C1 segment of cervical spinal cord (tissue), 14 donors: ENCODE data around the gene PIPOX.

Experiments
- DNase-seq, 14 donors: peaks; one replicate each; lab custom pipeline; 2025; lab: John Stamatoyannopoulos, UW

Gene PIPOX

DNA sequence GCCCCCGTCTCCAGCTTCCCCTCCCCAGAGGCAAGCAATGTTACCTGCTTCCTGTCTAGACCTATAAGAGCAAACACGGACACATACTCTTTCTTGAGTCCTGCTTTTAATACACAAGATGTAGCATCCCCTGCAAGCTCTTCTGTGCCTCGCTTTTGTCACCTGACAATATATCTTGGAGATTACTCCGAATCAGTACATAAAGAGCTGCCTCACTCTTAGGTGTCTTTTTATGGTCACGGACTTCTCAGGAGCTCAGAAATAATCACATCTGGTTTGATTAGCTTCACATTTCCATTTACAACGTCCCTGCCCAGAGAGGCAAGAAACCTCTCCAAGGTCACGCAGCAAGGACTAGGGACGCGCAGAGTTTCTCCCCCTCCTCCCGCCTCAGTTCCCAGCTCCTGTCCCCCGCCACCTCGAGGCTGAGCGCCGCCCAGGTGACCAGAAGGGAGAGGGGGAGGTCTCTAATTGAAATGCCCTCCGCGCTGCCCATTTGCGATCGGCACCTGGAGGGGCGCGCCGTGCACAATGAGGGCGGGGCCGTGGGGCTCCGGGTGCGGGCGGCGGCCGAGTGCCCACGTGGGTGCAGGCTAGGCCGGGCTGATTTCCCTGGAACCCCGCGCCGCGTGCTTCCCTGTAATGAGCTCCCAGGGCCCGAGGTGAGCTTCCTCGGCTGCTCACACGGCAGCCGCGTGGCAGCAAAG lies 23.3 kb upstream of the PIPOX start:
- DNase-seq: peak in 1 of 14 donors; percentile 54

DNA sequence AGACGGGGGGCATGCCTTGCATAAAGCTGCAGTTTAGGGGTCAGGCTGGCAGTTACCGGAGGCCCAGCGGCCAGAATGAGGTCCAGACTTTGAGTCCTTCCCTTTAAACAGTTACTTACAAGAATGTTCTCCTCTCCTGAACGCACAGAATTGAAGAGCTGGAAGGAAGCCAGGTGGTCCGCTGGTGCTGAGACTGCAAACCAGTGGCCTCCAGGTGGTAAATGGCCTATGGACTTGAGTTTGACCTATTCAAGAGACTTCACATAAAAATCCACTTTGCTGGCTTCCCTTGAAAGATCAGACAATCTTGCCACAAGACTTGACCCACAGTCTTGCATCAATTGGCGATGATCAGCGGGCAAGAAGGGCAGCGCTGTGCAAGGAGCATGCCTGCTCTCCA lies 22.4 kb upstream of the PIPOX start:
- DNase-seq: no peak

DNA sequence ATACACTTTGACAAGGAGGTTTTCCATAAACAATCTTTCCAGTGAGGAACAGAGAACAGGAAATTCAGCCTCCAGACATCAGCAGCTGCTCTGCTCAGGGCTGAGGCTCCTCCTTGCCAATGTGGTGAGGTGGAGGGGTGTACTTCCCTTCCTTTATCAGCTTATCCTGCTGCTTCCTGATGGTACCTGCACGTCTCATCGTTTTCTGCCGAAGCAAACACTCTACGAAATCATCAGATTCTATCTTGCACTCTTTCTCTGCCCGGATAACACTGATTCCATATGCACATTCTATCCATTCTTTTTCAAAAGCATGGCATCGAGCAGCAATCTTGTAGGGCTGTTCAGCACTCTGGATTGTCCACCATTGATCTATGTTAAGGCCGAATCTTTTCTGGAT lies 21.7 kb upstream of the PIPOX start:
- DNase-seq: no peak

DNA sequence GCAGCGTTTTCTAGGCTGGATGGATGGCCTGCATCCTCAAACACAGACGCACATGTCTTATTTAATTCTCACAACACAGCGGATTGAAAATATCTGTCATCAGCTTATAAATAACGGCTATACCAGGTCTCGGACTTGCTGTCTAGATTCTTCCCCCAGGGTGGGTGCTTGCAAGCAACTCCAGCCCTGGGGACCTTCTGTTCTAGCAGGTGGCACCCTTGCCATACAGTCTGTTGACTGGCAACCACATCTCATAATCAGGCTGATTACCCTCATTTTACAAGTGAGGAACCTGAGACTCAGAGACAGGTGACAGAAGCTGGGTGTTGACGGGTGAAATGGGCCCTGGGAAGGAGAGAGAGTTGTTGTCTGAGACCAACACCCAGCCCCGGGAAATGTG lies 20.9 kb upstream of the PIPOX start:
- DNase-seq: no peak

DNA sequence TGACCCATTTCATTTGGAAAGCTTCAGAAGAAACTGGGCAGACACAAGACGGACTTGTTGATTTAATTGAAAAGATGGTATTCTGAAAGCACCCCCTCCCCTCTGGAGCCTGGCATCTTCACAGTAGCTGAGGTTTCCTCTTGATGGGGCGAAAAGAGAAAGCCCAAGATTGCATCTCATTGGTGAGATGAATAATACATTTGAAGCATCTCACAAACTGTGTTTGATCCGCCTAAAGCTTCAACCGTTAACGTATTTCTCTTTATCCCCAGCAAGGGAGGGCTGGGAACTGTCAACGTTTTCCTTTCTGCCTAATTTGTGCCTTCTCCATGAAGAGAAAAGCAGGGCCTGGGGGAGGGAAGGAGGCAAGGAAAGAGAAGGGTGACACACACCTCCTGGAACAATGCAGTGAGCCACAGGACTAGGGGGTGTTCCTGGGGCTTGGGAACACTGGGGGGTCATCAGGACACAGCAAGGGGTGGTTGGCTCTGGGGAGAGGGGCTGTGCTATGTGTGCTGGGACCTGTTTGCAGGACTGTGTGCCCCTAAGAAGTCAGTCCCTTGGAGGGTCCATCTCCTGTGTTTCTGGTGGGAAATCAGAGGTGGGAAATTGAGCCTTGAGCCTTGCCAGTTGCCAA lies 18.5 kb upstream of the PIPOX start:
- DNase-seq: no peak

DNA sequence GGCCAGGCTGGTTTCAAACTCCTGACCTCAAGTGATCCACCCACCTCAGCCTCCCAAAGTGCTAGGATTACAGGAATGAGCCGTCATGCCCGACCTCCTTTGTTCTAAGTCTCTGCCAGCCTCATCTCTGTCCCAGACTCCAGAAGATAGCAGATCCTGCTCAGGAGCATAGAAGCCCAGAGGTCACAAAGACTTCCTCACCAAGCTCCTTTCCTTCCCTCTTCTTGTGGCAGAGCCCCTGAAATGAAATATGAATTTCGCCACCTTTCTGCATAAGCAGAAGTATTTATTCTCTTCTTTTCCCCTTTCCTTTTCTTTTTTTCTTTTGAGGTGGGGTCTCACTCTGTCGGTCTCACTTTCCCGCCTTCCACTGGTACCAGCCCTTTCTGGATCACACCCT lies 11.5 kb upstream of the PIPOX start:
- DNase-seq: no peak

DNA sequence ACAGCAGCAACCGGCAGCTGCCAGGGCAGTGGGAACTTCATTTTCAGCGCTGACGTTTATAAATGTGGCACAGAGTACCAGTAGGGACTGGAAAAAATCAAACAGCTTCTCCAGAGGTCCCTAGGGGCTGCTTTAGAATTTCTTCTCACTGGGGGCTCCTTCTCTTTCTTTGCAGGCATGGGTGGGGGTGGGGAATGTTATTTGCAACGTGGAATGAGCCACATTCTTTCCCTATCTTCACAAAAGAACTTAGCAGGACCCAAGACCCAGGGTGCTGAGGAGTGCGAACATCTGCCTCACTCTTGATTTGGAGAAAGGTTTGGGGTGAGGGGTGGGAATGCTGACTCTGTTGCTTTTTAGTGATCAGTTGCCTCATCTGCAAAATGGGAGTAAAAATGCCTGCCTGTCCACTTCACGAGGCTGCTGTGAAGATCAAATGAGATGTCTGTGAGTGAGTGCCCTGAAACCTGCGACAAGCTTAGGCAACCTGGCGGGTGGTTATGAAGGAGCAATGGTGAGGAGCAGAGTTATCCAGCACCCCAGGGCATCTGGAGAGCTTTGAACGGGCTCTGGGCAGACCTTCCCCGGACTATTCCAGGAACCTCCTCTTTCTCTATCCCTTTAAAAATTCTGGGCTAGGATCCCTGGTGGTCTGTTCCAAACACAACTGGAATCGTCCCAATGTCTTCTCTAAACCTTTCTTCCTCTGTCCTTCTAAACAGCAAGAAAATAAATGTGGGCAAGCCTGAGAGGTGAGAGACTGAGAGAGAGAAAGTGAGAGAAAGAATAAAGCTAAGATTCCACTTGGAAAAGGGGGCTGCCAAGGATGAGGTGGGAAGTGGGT lies 10.7 kb upstream of the PIPOX start:
- no peak for DNase-seq

DNA sequence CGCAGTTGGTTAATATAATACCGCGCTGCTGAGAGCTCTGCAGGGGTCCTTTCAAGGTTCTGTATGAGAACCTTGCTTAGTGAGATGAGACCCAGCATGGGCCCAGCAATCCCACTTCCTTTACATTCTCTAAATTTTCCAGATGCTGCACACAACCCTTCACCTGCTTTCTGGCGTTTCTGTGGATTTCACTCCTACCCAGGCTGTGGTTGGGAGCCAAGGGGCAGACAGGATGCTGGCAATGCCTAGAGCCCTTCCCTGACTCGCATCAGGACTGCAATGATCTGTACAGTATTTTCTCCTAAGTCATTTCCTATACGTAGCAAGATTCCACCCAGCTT lies 10.1 kb upstream of the PIPOX start:
- no peak for DNase-seq

DNA sequence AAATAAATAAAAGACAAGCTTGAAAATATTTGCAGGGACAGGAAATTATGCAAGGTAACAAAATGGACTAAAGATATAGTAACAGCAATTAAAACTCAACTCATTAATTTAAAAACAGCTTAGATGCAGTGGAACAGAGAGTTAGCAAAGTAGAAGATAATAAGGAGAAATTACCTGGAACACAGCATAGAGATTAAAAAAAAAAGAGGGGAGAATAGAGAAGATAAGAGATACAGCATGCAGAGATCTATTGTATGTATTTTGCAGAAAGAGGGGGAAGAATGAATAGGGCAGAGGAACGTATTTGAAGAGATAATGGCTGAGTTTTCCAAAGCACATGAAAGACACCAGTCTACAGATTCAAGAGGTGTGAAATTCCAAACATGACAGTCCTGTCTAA lies 8.4 kb upstream of the PIPOX start:
- DNase-seq: no peak

DNA sequence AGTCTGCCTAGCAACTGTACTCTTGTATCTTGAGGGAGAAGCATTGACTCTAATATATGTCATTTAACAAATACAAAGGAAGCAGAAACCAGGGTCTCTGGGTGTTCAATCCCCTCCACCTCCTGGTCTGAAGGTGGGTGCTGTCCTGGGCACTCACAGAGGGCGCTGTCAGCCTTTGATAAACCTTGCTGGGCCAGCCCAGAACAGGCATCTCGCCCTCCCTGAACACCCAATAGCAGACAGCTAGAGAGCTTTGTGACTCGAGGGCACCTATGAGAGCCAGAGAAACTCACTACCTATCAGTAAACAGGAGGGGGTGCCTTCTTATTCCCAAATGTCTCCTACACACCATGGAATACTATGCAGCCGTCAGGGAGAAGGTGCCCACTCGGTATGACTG lies 6.4 kb upstream of the PIPOX start:
- no peak for DNase-seq

DNA sequence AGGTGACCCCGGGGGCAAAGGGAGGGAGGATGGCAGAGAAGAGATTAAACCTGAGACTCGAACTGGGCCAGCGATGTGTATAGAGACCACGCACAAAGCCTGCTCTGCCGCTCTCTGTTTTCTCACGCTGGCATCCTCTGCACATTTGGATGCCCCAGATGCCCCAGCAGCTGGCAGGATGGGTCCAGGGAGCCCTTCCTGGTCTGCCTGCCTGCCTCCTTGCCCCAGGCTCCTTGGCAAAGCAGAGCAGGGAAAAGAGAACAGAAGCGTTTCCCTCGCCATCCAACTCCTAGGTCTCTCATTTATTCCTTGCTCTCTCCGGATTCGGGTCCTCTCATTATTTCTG lies 5.2 kb upstream of the PIPOX start:
- DNase-seq: peak in 1 of 14 donors; percentile 56

DNA sequence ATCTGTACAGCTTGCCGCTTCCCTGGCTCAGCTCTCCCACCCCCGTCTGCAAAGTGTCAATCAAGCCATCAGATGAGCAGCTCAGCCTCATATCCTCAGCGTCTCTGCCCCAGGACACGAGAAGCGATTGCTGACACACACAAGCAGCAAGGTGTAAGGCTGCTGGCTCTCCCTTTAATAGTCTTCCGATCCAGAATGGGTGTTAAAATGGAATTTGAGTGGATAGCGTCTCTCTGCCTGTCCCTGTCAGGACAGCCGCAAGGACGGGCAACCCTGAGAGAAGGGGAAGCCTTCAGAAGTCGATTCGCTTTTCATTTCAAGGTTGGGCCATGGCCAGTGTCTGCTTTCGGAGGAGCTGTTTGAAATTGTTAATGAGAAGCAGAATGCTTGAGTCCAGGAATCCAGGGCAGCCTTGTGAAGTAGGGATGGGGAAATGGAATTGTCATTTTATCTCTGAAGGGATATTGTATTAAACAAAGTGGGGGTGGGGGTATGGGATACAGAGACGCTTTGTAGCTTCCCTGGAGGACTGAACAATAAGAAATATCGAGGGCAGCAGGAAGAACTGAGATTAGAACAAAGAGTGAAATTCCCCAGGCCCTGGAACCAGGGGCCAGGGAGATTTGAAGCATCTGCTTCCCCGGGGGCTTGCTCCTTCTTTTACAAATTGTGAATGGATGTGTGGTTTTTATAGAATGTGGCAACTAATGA lies 4.7 kb upstream of the PIPOX start:
- peak in 2 of 14 donors; percentile 34 to 56 for DNase-seq

DNA sequence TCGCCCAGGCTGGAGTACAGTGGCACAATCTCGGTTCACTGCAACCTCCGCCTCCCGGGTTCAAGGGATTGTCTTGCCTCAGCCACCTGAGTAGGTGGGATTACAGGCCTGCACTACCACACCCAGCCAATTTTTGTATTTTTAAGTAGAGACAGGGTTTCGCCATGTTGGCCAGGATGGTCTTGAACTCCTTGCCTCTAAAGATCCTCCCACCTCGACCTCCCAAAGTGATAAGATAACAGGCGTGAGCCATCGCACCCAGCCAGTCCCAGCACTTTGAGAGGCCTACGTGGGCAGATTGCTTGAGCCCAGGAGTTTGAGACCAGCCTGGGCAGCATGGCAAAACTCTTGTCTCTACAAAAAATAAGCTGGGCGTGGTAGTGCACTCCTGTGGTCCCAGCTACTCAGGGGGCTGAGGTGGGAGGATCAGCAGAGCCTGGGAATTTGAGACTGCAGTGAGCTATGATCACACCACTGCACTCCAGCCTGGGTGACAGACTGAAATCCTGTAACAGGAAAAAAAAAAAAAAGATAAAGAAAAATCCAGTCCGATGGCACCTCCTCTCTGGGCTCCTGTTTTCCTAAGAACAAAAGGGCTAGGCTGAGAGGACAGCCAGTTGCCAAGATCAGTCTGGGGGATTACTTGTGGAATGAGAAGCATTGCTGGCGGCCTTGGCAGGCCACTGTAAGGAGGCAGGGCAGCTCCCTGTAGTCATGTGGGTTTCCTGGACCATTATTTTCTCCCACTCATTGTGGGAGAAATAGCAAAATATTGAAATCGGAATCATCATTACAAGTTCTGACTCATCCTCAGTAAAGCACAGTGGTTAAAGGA lies 3.0 kb upstream of the PIPOX start:
- peak in 3 of 14 donors; percentile 4 to 49 (median 25) for DNase-seq

DNA sequence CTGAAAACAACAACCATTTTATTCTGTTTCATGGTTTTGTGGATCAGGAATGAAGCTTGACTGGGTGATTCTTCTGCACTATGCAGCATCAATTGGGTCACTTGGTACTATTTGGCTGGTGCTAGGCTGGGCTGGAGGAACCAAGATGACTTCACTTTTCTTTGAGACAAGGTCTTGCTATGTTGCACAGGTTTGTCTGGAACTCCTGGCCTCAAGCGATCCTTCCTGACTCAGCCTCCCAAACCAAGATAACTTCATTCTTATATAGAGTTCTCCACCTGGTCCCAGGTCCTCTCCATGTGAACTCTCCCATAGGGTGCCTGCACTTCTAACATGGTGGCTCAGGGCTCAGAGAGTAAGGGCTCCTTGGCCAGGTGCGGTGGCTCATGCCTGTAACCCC lies 1.9 kb upstream of the PIPOX start:
- DNase-seq: no peak

DNA sequence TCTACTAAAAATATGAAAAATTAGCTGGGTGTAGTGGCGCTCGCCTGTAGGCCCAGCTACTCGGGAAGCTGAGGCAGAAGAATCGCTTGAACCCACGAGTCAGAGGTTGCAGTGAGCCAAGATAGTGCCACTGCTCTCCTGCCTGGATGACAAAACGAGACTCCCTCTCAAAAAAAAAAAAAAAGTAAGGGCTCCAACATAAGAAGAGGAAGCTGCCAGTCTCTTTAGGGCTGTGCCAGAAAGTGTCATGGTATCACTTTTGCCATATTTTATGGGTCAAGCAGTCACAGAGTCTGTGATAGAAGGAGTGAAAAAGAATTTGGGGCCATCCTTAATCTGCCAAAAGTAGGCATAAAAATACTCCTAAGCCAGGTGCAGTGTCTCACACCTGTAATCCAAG lies 1.4 kb upstream of the PIPOX start:
- no peak for DNase-seq

DNA sequence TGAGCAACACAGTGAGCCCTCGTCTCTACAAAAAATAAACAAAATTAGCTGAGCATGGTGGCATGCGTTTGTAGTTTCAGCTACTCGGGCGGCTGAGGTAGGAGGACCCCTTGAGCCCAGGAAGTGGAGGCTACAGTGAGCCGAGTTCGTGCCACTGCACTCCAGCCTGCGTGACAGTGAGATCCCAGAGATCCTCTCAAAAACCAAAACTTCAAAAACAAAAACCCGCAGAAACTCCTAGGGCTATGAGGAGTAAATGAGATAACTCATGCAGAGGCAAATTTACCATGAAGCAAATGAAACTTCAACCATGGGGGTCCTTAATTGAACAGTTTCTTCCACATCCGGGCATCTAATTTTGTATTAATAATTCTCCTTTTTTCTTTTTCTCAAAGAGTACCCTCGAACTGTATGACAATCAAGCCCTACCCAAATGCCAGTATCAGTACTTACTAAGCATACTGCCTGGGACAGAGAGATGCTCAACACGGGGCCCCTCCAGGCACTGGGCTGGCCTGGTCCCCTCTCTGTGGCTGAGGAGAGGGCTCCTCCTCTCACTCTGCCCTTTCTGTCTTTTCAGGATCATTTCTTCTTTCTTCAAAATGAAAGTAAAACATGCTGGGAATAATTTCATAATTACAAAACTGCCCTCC lies 789 bp upstream of the PIPOX start:
- DNase-seq: peak in 1 of 14 donors; percentile 21

DNA sequence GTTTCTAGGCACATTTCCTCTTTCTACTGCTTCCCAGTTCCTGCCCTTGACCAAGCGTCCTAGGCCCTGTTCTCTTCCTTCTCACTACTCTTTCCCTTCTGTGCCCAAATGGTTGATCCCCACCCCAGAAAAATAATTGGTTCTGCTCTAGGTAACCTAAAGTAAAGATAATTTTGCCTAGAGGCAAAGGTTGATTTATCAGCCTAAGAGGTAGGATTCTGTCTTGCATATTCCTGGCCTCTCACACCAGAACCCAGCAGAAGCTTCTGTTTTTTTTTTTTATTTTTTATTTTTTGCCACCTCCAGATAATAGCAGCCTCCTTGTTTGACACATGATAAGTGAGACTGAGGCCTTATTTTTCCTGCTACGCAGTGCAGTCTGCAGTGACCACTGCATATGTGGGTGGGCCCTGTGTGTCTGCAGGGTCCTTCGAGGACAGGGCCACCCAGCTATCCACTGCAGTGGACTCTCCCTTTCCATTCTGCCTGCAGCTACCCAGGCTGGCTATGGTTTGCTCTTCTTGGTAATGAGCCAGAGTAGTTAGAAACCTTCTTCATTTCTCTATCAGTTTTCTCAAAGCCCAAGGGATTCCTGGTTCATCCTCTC lies 701 bp downstream of the PIPOX start:
- DNase-seq: no peak

DNA sequence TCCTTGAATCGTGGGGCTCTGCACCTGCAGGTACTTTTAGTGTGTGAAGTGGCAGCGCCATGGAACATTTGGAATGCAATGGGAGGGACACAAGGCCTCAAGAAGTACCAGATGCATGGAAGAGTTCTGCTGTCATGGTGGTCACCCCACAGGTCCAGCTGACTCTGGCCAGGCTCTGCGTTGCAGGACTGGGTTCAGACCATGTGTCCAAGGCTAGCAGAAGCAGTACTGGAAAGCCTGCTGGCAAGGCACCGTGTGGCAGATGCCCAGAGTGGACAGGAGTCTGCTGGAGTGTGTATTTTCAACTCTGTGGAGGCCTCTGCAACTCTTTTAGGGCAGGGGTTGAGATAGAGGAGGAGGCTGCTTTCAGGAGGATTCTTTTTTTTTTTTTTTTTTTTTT lies 2.1 kb downstream of the PIPOX start:
- DNase-seq: no peak

DNA sequence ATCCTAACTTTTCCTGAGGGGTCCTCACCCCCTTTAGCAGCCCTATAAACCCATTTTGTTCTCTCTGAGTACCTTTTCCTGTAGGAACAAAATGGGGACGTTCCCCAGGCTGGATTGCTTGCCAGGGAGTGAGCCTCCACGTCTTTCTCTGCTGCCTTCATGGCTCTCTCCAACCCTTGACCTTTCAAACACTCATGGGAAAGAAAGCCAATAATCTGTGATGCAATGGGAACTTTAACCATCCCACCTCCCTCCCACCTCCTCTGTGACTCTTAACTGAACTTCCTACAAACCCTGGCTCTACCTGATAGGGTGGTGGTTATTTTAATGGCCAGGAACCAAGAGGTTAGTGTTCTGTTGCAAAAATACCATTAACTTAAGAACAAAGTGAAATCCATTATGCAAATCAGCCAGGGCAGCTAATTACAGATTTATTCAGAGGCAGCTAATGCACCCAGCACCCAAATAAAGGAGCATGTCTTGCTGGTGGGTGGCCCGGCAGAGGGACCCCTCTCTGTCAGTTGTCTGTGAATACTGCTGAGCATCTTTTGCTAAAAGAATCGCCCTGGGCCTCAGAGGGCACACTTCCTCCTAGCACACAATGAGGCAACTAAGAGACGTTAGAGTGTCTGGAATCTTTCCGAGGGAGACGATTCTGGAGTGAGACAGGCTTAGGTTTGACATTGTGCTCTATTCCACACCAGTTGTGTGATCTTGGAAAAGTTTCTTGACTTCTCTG lies 3.0 kb downstream of the PIPOX start:
- DNase-seq: no peak

DNA sequence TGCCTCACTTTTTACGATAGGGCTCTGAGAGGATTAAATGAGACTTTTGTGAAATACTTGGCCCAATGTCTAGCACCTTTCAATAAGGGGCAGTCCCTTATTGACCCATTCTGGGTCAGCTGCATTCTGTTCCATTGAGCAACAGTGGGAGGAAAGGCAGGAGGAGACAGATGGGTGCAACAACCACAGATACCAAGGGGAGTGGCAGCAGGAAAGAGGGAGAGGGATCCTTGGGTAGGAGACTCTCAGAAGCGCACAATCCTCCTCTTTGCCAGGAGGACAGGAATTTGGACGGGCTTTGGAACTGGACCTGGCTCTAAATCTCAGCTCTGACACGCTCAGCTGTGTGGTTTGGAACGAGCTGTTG lies 3.5 kb downstream of the PIPOX start:
- DNase-seq: no peak
